K562 (cell line): ENCODE results near the gene DHDH. TPM values are rescaled to one million over a fixed set of nuclear protein-coding genes. Genes with fewer than 3 reads are reported as not detected.

Experiments
- CREB1 ChIP-seq, 2 experiments: sonication (generic) in 1 of 2; formaldehyde crosslinking in 1 of 2; IDR thresholded peaks; 2 replicates each; pipeline versions ENCODE4 v1.6.1 to v1.8.0; 2012 to 2022; ENCODE audit warnings: inconsistent platforms in 1 of 2, mild to moderate bottlenecking in 1 of 2, missing genetic modification reagents in 1 of 2, moderate library complexity in 1 of 2
- CXXC5 ChIP-seq: fragments of 250-450 bp; sonication (Bioruptor Pico); IDR thresholded peaks from 2 replicates; pipeline ENCODE4 v1.8.0; 2022; ENCODE audit warnings: inconsistent platforms, mild to moderate bottlenecking, moderate library complexity
- NR2C2 ChIP-seq, 2 experiments: fragments of 200-800 bp in 1 of 2; sonication (Bioruptor generic) in 1 of 2; sonication (generic) in 1 of 2; formaldehyde crosslinking in 1 of 2; IDR thresholded peaks; 2 replicates each; pipeline versions ENCODE4 v1.6.1 to v1.8.0; 2016 to 2022; ENCODE audit warnings: mild to moderate bottlenecking in 1 of 2, missing compliant biosample characterization in 1 of 2, missing genetic modification characterization in 1 of 2, missing genetic modification reagents in 1 of 2
- SNRNP70 ChIP-seq: fragments of 200-400 bp; formaldehyde crosslinking; optimal IDR thresholded peaks from 2 replicates; pipeline ENCODE3; 2017; ENCODE audit warnings: low read depth, low read length
- ZNF133 ChIP-seq: fragments of 250-450 bp; sonication (Bioruptor Pico); IDR thresholded peaks from 2 replicates; pipeline ENCODE4 v1.4.0; 2020; ENCODE audit warnings: mild to moderate bottlenecking
- polyA plus RNA-seq, 8 experiments: library from polyadenylated mRNA; depleted of rRNA in 4 of 8; stranded (reverse) in 5 of 8; unstranded in 3 of 8; fragments of >200 nt; fragmentation: Nextera tagmentation in 2 of 8; fragmentation: Illumina TruSeq in 1 of 8; extraction: Ambion mirVana in 2 of 8; extraction: Trizol in 1 of 8; gene quantifications; 2 replicates each; pipeline versions ENCODE4 v1.2.1 to v1.2.3, GENCODE V29; 2011 to 2014; ENCODE audit warnings: inconsistent platforms in 1 of 8, missing spikeins in 1 of 8
- total RNA-seq, 7 experiments: library from RNA; depleted of rRNA in 6 of 7; stranded (reverse); fragments of >200 nt in 6 of 7; fragmentation: Illumina TruSeq in 2 of 7; extraction: Trizol in 2 of 7; gene quantifications; 2 replicates each; pipeline versions ENCODE4 v1.2.1 to v1.2.3, GENCODE V29; 2011 to 2021; ENCODE audit warnings: low replicate concordance in 1 of 7
- TF ChIP-seq, protein P1 (sequence below), 2 experiments: fragments of 450-650 bp; conservative IDR thresholded peaks; 2 replicates each; pipeline ENCODE4 v1.6.1; 2017; ENCODE audit warnings: mild to moderate bottlenecking in 2 of 2, moderate library complexity in 2 of 2
- TF ChIP-seq, protein P2 (sequence below): fragments of 450-650 bp; formaldehyde crosslinking; IDR thresholded peaks from 2 replicates; pipeline ENCODE4 v1.4.0; 2020; ENCODE audit warnings: mild to moderate bottlenecking
- TF ChIP-seq, protein P3 (sequence below): fragments of 250-450 bp; sonication (Bioruptor Pico); IDR thresholded peaks from 2 replicates; pipeline ENCODE4 v1.4.0; 2020; ENCODE audit warnings: mild to moderate bottlenecking, moderate library complexity
- TF ChIP-seq, protein P4 (sequence below): fragments of 450-650 bp; formaldehyde crosslinking; IDR thresholded peaks from 2 replicates; pipeline ENCODE4 v1.4.0; 2022; ENCODE audit warnings: mild to moderate bottlenecking, moderate library complexity
- TF ChIP-seq, protein P5 (sequence below): fragments of 450-650 bp; IDR thresholded peaks from 2 replicates; pipeline ENCODE4 v1.6.1; 2017; ENCODE audit warnings: antibody characterized with exemption, mild to moderate bottlenecking

Gene DHDH
- total and polyA plus RNA-seq, 9 of the 15 experiments (the other 6 are each of a cell fraction or from before 2014, with no cell fraction given): 0.37 to 1.9 (median 0.87) TPM

DNA sequence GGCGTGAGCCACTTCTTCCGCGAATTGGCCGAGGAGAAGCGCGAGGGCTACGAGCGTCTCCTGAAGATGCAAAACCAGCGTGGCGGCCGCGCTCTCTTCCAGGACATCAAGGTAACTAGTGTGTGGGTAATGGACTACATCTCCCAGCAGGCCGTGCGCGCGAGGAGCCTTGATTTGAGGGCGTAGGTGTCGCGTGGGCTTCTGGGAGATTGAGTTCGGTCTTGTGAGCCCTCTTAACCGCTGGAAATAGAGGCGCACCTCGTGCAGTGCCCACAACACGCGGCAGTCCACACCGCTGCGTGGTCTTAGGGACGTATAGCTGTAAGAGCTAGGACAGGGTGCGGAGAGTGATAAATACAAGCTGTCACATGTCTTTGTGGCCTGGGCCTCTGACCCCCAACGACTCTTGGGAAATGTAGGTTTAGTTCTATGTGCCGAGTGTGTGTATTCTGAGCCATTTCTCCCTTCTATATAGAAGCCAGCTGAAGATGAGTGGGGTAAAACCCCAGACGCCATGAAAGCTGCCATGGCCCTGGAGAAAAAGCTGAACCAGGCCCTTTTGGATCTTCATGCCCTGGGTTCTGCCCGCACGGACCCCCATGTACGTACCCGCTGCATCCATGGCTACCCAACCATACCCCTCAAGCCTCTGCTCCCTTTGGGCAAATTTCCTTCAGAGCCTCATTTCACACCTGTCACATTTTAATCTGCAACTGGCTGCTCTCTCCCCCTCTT, 32.5 kb downstream of the DHDH start (continued):
- TF ChIP-seq NR2C2 (CRISPR knock-in tag; IDR thresholded peaks at IDR 0.05) (peak; percentile 70; the same call in 1 of the 2 replicates), NR2C2 (tag; IDR thresholded peaks at IDR 0.05) (peak; percentile 79), CXXC5 (CRISPR knock-in tag) (no peak), ZNF133 (CRISPR knock-in tag) (no peak), SNRNP70 (peak; percentile 52), CREB1 (IDR thresholded peaks at IDR 0.05) (peak; percentile 24; the same call in 1 of the 2 replicates), CREB1 (CRISPR knock-in tag; IDR thresholded peaks at IDR 0.05) (peak; percentile 72; the same call in 1 of the 2 replicates)
- TF ChIP-seq, protein P1, sequence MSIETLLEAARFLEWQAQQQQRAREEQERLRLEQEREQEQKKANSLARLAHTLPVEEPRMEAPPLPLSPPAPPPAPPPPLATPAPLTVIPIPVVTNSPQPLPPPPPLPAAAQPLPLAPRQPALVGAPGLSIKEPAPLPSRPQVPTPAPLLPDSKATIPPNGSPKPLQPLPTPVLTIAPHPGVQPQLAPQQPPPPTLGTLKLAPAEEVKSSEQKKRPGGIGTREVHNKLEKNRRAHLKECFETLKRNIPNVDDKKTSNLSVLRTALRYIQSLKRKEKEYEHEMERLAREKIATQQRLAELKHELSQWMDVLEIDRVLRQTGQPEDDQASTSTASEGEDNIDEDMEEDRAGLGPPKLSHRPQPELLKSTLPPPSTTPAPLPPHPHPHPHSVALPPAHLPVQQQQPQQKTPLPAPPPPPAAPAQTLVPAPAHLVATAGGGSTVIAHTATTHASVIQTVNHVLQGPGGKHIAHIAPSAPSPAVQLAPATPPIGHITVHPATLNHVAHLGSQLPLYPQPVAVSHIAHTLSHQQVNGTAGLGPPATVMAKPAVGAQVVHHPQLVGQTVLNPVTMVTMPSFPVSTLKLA (conservative IDR thresholded peaks at IDR 0.05): peak; percentile 67 to 77
- TF ChIP-seq, protein P2, sequence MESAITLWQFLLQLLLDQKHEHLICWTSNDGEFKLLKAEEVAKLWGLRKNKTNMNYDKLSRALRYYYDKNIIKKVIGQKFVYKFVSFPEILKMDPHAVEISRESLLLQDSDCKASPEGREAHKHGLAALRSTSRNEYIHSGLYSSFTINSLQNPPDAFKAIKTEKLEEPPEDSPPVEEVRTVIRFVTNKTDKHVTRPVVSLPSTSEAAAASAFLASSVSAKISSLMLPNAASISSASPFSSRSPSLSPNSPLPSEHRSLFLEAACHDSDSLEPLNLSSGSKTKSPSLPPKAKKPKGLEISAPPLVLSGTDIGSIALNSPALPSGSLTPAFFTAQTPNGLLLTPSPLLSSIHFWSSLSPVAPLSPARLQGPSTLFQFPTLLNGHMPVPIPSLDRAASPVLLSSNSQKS (CRISPR knock-in tag): 0 out of 2 replicates have a peak, but pooled peaks have one; percentile 9
- TF ChIP-seq, protein P3, sequence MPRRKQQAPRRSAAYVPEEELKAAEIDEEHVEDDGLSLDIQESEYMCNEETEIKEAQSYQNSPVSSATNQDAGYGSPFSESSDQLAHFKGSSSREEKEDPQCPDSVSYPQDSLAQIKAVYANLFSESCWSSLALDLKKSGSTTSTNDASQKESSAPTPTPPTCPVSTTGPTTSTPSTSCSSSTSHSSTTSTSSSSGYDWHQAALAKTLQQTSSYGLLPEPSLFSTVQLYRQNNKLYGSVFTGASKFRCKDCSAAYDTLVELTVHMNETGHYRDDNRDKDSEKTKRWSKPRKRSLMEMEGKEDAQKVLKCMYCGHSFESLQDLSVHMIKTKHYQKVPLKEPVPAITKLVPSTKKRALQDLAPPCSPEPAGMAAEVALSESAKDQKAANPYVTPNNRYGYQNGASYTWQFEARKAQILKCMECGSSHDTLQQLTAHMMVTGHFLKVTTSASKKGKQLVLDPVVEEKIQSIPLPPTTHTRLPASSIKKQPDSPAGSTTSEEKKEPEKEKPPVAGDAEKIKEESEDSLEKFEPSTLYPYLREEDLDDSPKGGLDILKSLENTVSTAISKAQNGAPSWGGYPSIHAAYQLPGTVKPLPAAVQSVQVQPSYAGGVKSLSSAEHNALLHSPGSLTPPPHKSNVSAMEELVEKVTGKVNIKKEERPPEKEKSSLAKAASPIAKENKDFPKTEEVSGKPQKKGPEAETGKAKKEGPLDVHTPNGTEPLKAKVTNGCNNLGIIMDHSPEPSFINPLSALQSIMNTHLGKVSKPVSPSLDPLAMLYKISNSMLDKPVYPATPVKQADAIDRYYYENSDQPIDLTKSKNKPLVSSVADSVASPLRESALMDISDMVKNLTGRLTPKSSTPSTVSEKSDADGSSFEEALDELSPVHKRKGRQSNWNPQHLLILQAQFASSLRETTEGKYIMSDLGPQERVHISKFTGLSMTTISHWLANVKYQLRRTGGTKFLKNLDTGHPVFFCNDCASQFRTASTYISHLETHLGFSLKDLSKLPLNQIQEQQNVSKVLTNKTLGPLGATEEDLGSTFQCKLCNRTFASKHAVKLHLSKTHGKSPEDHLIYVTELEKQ (CRISPR knock-in tag): no peak
- TF ChIP-seq, protein P4, sequence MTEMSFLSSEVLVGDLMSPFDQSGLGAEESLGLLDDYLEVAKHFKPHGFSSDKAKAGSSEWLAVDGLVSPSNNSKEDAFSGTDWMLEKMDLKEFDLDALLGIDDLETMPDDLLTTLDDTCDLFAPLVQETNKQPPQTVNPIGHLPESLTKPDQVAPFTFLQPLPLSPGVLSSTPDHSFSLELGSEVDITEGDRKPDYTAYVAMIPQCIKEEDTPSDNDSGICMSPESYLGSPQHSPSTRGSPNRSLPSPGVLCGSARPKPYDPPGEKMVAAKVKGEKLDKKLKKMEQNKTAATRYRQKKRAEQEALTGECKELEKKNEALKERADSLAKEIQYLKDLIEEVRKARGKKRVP (CRISPR knock-in tag): peak; percentile 6; the same call in 1 of the 2 replicates
- TF ChIP-seq, protein P5, sequence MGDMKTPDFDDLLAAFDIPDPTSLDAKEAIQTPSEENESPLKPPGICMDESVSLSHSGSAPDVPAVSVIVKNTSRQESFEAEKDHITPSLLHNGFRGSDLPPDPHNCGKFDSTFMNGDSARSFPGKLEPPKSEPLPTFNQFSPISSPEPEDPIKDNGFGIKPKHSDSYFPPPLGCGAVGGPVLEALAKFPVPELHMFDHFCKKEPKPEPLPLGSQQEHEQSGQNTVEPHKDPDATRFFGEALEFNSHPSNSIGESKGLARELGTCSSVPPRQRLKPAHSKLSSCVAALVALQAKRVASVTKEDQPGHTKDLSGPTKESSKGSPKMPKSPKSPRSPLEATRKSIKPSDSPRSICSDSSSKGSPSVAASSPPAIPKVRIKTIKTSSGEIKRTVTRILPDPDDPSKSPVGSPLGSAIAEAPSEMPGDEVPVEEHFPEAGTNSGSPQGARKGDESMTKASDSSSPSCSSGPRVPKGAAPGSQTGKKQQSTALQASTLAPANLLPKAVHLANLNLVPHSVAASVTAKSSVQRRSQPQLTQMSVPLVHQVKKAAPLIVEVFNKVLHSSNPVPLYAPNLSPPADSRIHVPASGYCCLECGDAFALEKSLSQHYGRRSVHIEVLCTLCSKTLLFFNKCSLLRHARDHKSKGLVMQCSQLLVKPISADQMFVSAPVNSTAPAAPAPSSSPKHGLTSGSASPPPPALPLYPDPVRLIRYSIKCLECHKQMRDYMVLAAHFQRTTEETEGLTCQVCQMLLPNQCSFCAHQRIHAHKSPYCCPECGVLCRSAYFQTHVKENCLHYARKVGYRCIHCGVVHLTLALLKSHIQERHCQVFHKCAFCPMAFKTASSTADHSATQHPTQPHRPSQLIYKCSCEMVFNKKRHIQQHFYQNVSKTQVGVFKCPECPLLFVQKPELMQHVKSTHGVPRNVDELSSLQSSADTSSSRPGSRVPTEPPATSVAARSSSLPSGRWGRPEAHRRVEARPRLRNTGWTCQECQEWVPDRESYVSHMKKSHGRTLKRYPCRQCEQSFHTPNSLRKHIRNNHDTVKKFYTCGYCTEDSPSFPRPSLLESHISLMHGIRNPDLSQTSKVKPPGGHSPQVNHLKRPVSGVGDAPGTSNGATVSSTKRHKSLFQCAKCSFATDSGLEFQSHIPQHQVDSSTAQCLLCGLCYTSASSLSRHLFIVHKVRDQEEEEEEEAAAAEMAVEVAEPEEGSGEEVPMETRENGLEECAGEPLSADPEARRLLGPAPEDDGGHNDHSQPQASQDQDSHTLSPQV: peak; percentile 62
